HL-60/S4 (cell line): Measurements from ENCODE around the gene OR2AE1.
"Not testable (repeated sequence)": the region's sequence is repeated elsewhere in the genome, so short reads cannot be mapped to it uniquely, and the experiment has no call there.

ENCODE experiments used
- in situ Hi-C: fragments of 300-500 bp; cut with MboI; formaldehyde crosslinking; loops from 2 replicates; pipeline ENCODE4 v1.14.3; 2022; ENCODE audit warnings: low sequenced_read_pairs

Gene OR2AE1, protein sequence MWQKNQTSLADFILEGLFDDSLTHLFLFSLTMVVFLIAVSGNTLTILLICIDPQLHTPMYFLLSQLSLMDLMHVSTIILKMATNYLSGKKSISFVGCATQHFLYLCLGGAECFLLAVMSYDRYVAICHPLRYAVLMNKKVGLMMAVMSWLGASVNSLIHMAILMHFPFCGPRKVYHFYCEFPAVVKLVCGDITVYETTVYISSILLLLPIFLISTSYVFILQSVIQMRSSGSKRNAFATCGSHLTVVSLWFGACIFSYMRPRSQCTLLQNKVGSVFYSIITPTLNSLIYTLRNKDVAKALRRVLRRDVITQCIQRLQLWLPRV

GRCh38 chr7:99876933-99877332 is at the start of gene OR2AE1:
Gene OR2AE1, minus strand, starts transcription at chr7:99877033. Its CDS starts 0 bp downstream, at chr7:99877033.
- in situ Hi-C loops = no loop called here

DNA sequence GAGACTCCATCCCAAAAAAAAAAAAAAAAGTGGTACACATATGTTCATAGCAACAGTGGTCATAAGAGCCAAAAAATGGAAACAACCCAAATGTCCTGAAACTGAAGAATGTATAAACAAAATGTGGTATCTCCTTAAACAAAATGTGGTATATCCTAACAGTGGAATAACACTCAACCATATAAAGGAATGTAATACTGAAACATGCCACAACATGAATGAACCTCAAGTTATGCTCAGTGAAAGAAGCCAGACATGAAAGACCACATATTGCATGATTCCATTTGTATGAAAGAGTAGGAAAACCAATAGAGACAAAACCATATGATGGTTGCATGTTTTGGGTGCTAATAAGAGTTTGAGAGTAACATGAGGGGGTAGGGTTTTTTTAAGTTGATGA is 49.5 kb upstream of the OR2AE1 start:
- in situ Hi-C loops = no loop called here

DNA sequence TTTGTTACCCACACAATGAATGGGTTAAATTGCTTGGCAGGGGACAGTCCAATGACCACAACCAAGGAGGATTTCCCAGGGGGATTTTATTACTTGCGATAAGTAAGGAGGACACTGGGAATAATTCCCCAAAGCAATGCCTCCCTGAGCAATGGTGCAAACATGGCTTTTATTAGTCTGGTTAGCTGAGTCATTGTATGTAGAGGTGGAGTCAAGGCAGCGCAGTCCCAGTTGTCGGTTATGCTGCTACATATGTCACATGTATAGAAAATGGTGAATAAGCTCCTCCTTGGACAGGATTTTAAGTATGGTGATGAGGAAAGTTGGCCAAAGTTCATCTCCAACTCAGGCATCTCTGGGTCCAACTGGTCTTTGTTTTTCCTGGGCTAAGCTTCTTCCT is 46.4 kb upstream of the OR2AE1 start:
- in situ Hi-C loops = no loop called here

DNA sequence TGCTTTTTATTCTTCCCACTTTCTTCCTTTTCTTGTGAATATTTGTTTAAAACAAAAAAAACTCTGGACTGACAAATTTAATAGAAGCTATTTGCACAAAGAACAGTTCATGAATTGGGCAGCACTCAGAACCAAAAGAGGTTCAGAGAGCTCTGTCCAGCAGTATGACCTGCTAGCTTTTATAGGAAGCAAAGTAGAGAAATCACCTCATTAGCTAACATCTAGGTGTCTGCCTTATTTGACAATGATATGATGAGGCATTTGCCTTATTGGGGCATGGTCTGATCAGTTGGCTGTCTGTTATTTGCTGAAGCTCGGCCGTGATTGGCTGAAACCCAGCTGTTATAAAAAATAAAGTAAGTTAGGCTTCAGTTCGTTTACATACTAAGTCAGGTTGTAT is 43.3 kb upstream of the OR2AE1 start:
- in situ Hi-C loops = no loop called here

DNA sequence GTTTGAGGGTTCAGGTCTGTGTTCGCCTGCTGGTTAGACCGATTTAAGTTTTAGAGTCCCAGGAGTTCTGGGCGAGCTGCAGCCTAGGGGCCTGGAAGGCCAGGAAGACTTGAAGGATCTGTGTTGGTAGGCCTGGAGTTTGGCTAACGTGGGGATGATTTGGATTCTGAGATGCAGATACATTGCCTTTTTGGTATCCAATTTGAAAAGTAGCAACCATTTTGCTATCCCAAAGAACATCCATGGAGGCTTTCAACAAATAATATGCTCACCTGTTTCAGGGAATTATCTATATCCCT is 42.9 kb upstream of the OR2AE1 start:
- in situ Hi-C loops = no loop called here

DNA sequence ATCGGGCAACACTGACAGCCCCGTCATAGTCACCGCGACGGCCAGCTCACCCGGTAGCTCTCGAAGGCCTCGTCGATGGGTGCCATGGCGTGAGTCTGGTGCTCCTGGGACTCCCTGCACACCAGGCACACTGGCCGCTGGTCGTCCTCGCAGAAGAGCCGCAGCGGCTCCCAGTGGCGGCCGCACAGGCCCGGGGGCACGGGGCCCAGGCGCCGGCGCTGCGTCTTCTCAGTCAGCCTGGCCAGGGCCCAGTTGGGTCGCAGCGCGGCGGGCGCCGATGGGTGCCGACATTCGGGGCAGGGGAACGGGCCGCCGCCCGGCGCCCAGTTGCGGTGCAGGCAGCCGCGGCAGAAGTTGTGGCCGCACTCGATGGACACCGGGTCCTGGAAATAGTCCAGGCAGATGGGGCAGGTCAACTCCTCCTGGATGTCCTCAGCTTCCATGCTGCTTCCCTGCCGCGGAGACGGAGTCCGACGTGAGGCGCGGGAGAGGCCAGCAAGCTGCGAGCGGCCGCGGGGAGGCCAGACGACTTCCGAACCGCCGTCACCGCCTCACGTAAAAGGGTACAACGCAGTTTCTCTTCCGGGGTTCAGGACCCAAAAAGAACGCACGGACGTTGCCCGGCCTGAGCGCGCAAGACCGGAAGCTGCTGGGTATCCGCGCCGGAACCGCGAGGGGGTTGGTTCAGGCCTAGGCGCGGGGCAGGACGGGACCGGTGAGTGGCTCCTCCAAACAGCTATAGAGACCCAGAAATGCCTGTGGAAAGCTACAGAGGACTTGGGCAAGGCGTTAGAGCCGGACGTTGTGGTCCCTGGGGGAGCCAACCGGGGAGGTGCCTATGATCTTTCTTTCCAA is 42.4 kb upstream of the OR2AE1 start, which contains the start of gene TRIM4:
Gene TRIM4, minus strand, starts transcription at position 572 of the 855 bp plus-strand sequence. Its CDS starts 129 bp downstream, at position 443.
- in situ Hi-C loops = no loop called here

DNA sequence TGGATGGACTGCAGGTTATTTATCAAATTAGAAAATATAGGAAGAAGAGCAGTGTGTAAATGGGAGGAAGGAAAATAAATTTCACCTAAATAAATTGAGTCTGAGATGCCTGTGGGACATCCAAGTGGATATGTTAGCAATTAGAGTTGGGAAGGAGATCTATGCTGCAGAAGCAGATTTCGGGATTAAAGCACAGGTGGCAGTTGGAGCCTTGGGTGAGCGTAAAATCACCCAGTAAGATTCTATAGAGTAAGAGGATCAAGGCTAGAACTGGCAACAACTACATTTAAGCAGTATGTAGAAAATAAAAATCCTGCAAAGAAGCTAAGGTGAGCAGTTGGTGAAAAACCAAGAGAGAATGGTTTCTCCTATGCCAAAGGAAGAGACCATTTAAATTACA is 34.1 kb upstream of the OR2AE1 start:
- in situ Hi-C loops = no loop called here

GRCh38 chr7:99901581-99901980 is 24.7 kb upstream of the OR2AE1 start:
- in situ Hi-C loops = no loop called here

DNA sequence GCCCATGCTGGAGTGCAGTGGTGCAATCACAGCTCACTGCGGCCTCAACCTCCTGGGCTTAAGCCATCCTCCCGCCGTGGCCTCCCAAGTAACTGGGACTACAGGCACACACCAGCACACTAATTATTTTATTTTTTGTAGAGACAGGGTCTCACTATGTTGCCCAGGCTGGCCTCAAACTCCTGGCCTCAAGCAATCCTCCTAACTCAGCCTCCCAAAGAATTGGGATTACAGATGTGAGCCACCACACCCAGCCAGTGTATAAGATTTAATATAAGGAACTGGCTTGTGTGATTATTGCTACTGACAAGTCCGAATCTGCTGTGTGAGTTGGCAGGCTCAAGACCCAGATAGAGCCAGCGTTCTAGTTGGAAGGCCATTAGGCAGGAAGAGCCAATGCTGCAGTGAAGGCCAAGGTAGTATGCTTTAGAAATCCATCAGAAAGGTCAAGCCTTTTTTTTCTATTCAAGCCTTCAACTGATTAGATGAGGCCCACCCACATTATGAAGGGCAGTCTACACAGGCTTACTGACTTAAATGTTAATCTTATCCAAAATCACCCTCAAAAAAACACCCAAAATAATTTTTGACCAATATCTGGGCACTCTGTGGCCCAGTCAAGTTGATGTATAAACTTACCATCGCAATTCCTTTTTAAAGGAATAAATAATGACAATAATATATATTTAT is 23.1 kb upstream of the OR2AE1 start:
- in situ Hi-C loops = no loop called here

DNA sequence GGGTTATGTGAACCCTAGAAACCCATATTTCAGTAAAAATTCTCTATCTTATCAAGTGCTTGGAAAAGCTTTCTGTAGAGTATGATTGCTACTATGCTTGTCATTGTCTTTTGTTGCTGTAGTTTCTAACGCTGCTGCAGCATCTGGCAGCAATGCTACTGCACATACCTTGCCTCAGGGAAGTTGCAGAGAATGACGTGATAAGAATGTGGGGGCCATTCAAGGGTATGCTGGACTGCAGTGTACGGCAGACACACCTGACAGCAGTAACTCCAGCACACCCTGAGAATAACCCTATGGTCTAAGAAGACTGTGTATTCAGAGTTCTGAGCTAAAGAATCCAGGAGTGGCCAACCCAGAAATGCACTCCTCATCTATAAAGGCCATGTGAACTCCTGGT is 22.0 kb upstream of the OR2AE1 start:
- in situ Hi-C loops = no loop called here

GRCh38 chr7:99898023-99898357 is 21.2 kb upstream of the OR2AE1 start:
- in situ Hi-C loops = no loop called here

GRCh38 chr7:99897322-99898022 is 20.6 kb upstream of the OR2AE1 start:
- in situ Hi-C loops = no loop called here

- in situ Hi-C loops = no loop called here
These were observed 17.9 kb upstream of the OR2AE1 start for GRCh38 chr7:99894738-99895137.

- in situ Hi-C loops = no loop called here
These were observed 16.4 kb upstream of the OR2AE1 start for GRCh38 chr7:99893280-99893679.

- in situ Hi-C loops = not testable (repeated sequence)
These were observed 13.5 kb upstream of the OR2AE1 start for GRCh38 chr7:99890348-99890747.

- in situ Hi-C loops = not testable (repeated sequence)
These were observed 11.5 kb upstream of the OR2AE1 start for GRCh38 chr7:99888366-99888765.

GRCh38 chr7:99881370-99881769 is 4.5 kb upstream of the OR2AE1 start:
- in situ Hi-C loops = no loop called here

DNA sequence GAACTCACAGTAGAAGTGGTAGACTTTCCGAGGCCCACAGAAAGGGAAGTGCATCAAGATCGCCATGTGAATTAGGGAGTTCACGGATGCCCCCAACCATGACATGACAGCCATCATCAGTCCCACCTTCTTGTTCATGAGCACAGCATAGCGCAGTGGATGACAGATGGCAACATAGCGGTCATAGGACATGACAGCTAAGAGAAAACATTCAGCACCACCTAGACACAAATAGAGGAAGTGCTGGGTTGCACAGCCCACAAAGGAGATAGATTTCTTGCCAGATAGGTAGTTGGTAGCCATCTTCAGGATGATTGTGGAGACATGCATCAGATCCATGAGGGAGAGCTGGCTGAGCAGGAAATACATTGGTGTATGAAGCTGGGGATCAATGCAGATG is 342 bp downstream of the OR2AE1 start:
- in situ Hi-C loops = no loop called here

GRCh38 chr7:99868246-99868645 is 8.6 kb downstream of the OR2AE1 start:
- in situ Hi-C loops = no loop called here

DNA sequence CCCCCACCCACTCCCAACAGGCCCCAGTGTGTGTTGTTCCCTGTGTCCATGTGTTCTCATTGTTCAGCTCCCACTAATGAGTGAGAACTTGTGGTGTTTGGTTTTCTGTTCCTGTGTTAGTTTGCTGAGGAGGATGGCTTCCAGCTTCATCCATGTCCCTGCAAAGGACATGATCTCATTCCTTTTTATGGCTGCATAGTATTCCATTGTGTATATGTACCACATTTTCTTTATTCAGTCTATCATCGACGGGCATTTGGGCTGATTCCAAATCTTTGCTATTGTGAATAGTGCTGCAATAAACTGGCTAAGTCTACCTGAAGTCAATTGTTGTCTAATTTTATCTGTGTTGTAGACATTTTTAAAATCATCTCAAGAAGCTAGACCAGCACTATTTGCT is 9.4 kb downstream of the OR2AE1 start:
- in situ Hi-C loops = not testable (repeated sequence)

GRCh38 chr7:99863847-99864440 is 12.9 kb downstream of the OR2AE1 start:
- in situ Hi-C loops = no loop called here
